GM12878 (cell line): ENCODE results near the gene GNAQ.

Source experiments
- CTCF ChIP-seq, 3 experiments: IDR thresholded peaks in 2 of 3; conservative IDR thresholded peaks in 1 of 3; 2 replicates each; pipeline ENCODE4 v1.5.1; 2011; ENCODE audit warnings: low read depth in 3 of 3, low read length in 3 of 3, mild to moderate bottlenecking in 3 of 3, control low read depth in 2 of 3, moderate library complexity in 2 of 3, inconsistent platforms in 1 of 3, mixed read lengths in 1 of 3; ENCODE audit not compliant: control insufficient read depth in 2 of 3, insufficient read depth in 1 of 3; ENCODE audit errors: extremely low read depth in 1 of 3
- E4F1 ChIP-seq: fragments of 450-650 bp; IDR thresholded peaks from 2 replicates; pipeline ENCODE4 v1.6.1; 2018; ENCODE audit warnings: borderline replicate concordance, mild to moderate bottlenecking; ENCODE audit not compliant: partially characterized antibody
- FOS ChIP-seq: IDR thresholded peaks from 3 replicates; pipeline ENCODE4 v1.6.1; 2011; ENCODE audit warnings: borderline replicate concordance; ENCODE audit not compliant: insufficient read length; ENCODE audit errors: extremely low read depth
- MEF2A ChIP-seq: IDR thresholded peaks from 2 replicates; pipeline ENCODE4 v1.6.1; 2011; ENCODE audit warnings: low read depth, mild to moderate bottlenecking, low read length, moderate library complexity; ENCODE audit not compliant: insufficient read depth
- MXI1 ChIP-seq: fragments of 150-350 bp; IDR thresholded peaks from 2 replicates; pipeline ENCODE4 v1.6.1; 2011; ENCODE audit warnings: low read depth, mild to moderate bottlenecking, inconsistent platforms, low read length, improper control_type of control experiment
- MYC ChIP-seq: IDR thresholded peaks from 2 replicates; pipeline ENCODE4 v1.6.1; 2011; ENCODE audit warnings: mild to moderate bottlenecking, low read length, moderate library complexity, inconsistent platforms; ENCODE audit not compliant: insufficient read depth, insufficient replicate concordance, insufficient read length, severe bottlenecking
- NBN ChIP-seq: fragments of 450-650 bp; IDR thresholded peaks from 2 replicates; pipeline ENCODE4 v1.6.1; 2016
- POLR2A ChIP-seq: IDR thresholded peaks from 2 replicates; pipeline ENCODE4 v1.6.1; 2011; ENCODE audit warnings: low read depth, mild to moderate bottlenecking, low read length
- POLR2AphosphoS5 ChIP-seq: IDR thresholded peaks from 2 replicates; pipeline ENCODE4 v1.6.1; 2011; ENCODE audit warnings: mild to moderate bottlenecking, low read length, inconsistent platforms
- RAD21 ChIP-seq: IDR thresholded peaks from 2 replicates; pipeline ENCODE4 v1.6.1; 2011; ENCODE audit warnings: mild to moderate bottlenecking, low read depth, low read length, moderate library complexity; ENCODE audit not compliant: insufficient read depth
- ZNF274 ChIP-seq: IDR thresholded peaks from one replicate; pipeline ENCODE4 v1.8.0; 2011; ENCODE audit not compliant: insufficient read length, insufficient read depth

GRCh38 chr9:77872177-77872576 lies 159.4 kb downstream of the GNAQ start:
- no peak for TF ChIP-seq CTCF (IDR thresholded peaks at IDR 0.05 in 2 of 3, conservative IDR thresholded peaks at IDR 0.05 in 1 of 3; ENCODE audit: control insufficient read depth in 2 of 3, extremely low read depth in 1 of 3, insufficient read depth in 1 of 3, low read depth in 3 of 3, low read length in 3 of 3)
- no peak for TF ChIP-seq E4F1
- TF ChIP-seq ZNF274: no peak
- TF ChIP-seq MEF2A: no peak
- no peak for TF ChIP-seq FOS
- TF ChIP-seq MYC: no peak
- no peak for TF ChIP-seq POLR2A
- no peak for TF ChIP-seq MXI1
- TF ChIP-seq NBN: no peak
- TF ChIP-seq POLR2AphosphoS5: no peak
- no peak for TF ChIP-seq RAD21
